Measurements from ENCODE around the gene ZNF646.
A peak's percentile ranks its signal among the peaks of the same experiment; 100 is the strongest.

Gene ZNF646

DNA sequence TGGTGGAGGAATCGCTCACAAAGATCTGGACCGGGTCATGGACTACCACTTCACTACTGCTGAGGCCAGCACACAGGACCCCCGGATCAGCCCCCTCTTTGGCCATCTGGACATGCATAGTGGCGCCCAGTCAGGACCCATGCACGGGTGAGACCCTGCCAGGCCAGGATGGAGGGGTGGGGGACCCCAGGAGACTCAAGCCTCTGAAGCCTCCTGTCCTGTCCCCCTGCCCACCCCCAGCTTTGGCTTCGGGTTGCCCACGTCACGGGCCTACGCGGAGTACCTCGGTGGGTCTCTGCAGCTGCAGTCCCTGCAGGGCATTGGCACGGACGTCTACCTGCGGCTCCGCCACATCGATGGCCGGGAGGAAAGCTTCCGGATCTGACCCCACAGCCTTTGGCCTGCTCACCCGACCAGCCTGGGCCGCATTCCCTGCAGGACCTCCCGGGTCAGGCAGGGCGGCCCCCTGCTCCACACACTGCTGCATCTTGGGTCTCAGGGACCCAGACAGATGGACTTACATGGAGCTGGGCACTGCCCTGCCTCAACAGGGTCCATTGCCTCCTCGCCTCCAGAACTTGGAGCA, 37.8 kb downstream of the ZNF646 start:
- FAIRE-seq (no peak), DNase-seq (ENCODE audit: insufficient read length, low spot score) (no peak)
- TF ChIP-seq, protein P1, sequence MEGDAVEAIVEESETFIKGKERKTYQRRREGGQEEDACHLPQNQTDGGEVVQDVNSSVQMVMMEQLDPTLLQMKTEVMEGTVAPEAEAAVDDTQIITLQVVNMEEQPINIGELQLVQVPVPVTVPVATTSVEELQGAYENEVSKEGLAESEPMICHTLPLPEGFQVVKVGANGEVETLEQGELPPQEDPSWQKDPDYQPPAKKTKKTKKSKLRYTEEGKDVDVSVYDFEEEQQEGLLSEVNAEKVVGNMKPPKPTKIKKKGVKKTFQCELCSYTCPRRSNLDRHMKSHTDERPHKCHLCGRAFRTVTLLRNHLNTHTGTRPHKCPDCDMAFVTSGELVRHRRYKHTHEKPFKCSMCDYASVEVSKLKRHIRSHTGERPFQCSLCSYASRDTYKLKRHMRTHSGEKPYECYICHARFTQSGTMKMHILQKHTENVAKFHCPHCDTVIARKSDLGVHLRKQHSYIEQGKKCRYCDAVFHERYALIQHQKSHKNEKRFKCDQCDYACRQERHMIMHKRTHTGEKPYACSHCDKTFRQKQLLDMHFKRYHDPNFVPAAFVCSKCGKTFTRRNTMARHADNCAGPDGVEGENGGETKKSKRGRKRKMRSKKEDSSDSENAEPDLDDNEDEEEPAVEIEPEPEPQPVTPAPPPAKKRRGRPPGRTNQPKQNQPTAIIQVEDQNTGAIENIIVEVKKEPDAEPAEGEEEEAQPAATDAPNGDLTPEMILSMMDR (IDR thresholded peaks at IDR 0.05; ENCODE audit: insufficient read depth, missing control alignments) = no peak

DNA sequence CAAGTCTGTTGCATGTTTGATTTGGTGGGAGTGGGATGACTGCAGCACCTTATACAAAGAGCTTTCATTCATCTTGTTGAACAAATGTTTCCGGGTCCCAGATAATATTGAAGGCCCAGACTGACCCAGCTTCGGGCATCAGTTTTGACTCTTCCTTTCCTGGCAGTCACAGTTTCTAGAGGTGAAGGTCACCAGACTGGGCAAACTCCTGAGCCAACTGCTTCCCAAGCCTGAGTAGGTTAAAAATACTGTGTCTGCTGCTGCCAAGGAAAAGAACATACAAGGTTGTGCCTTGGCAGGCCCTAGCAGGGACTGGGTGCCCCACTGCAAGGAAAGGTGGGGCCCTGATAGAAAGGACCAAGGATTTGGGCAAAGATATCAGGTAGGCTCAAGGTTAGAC, 38.5 kb downstream of the ZNF646 start:
- FAIRE-seq = no peak
- DNase-seq (ENCODE audit: insufficient read length, low spot score) = no peak
- TF ChIP-seq, protein P1 (IDR thresholded peaks at IDR 0.05; ENCODE audit: insufficient read depth, missing control alignments) = no peak

DNA sequence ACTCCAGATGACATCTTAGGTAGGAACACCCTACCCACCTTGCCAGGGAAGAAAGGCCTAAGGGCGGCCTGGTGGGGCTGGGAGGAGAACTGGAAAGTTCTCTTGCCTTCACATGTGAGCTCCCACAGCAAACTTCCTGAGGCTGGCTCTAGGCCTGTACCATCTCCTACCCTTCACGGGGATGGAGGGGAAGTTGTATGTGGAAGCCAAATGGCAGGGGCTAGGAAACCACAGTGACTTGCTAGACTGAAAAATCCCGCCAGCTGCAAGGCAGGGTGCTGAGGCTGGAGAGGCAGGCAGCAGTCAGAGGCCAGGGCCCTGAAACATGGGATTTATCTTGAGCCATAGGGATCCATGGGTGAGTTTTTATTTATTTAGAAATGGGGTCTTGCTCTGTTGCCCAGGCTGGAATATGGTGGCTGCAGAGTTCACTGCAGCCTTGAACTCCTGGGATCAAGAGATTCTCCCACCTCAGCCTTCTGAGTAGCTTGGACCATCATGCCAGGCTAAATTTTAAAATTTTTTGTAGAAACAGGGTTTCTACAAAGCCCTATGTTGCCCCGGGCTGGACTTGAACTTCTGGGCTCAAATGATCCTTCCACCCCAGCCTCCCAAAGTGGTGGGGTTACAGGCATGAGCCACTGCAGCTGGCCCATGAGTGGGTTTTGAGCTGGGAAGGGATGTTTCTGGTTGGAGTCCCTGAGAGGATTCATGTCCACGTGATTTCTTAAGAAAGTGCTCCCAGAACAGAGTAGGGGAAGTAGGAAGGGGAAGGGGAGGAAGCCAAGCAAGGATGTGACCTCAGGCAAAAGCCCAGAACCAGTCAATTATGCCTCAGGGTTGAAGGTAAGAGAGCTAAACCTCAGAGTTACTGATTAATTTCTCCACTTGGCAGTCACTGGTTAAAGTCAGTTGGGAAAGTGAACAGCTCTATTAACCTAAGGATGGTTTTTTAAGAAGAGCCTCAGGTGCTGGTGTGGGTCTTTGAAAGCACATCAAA, 39.2 kb downstream of the ZNF646 start:
- FAIRE-seq (no peak), DNase-seq (ENCODE audit: insufficient read length, low spot score) (no peak)
- TF ChIP-seq, protein P1 (IDR thresholded peaks at IDR 0.05; ENCODE audit: insufficient read depth, missing control alignments) = no peak

DNA sequence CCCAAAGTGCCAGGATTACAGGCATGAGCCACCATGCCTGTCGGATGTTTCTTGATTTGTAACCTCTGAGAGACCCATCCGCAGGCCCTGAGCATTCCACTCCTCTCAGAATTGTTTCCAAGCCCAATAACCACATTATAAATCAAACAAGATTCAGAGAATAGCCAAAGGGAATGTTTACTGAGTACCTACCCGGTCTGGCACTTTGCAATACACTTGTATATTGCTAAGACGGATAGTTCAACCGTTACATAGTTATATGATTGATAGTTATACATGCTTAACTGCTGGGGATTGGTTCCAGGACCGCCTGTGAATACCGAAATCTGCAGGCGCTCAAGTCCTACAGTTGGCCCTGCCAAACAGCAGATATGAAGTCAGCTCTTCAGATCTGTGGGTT, 40.2 kb downstream of the ZNF646 start:
- FAIRE-seq = no peak
- TF ChIP-seq, protein P1 (IDR thresholded peaks at IDR 0.05; ENCODE audit: insufficient read depth, missing control alignments) = no peak
- DNase-seq (ENCODE audit: insufficient read length, low spot score) = no peak

DNA sequence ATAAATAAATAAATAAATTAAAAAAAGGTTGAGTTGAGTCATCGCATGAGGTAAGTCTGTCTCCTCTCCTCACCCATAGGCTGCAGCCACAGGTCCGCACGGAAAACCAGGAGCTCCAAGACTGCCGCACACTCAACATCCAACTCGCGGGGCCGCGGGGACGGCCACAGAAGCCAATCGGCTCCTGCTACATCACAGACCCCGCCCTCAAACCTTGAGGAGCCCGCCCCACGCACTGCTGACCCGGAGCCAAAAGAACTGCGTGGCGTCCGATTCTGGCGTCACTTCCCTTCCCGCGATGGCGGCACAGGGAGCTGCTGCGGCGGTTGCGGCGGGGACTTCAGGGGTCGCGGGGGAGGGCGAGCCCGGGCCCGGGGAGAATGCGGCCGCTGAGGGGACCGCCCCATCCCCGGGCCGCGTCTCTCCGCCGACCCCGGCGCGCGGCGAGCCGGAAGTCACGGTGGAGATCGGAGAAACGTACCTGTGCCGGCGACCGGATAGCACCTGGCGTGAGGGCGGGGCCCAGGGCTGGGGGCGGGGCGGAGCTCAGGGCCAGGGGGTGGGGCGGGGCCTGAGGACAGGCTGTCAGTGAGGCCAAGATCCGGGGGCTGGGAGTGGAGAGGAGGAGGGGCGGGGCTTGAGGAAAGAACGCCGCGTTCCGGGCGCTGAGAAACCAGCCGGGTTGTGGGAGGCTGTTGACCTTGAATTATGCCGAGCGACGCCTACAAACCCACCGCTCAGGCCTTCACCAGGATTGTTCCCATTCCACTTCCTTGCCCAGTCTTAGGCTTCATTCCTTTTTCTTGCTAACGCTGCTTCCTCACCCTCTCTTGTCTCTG, 43.4 kb downstream of the ZNF646 start, which contains the start of gene KAT8:
Gene KAT8 (plus strand): TSS at position 281 of the 839 bp plus-strand sequence. CDS start 18 bp downstream, at position 299.
- TF ChIP-seq, protein P1 (IDR thresholded peaks at IDR 0.05; ENCODE audit: insufficient read depth, missing control alignments) = no peak
- DNase-seq (ENCODE audit: insufficient read length, low spot score) = peak; percentile 93
- FAIRE-seq = no peak

- no peak for FAIRE-seq
- TF ChIP-seq, protein P1 (IDR thresholded peaks at IDR 0.05; ENCODE audit: insufficient read depth, missing control alignments) = no peak
- DNase-seq (ENCODE audit: insufficient read length, low spot score) = no peak
These were observed 44.3 kb downstream of the ZNF646 start for GRCh38 chr16:31118223-31119155.

All from D721Med (cell line).